GM19193 (cell line): ENCODE data around the gene MAPK8IP2.

Experiments
- POLR2A ChIP-seq: IDR thresholded peaks from 4 replicates; pipeline ENCODE4 v1.6.1; 2011; ENCODE audit not compliant: insufficient read depth, insufficient read length; ENCODE audit errors: extremely low read depth

MAPK8IP2 gene

DNA sequence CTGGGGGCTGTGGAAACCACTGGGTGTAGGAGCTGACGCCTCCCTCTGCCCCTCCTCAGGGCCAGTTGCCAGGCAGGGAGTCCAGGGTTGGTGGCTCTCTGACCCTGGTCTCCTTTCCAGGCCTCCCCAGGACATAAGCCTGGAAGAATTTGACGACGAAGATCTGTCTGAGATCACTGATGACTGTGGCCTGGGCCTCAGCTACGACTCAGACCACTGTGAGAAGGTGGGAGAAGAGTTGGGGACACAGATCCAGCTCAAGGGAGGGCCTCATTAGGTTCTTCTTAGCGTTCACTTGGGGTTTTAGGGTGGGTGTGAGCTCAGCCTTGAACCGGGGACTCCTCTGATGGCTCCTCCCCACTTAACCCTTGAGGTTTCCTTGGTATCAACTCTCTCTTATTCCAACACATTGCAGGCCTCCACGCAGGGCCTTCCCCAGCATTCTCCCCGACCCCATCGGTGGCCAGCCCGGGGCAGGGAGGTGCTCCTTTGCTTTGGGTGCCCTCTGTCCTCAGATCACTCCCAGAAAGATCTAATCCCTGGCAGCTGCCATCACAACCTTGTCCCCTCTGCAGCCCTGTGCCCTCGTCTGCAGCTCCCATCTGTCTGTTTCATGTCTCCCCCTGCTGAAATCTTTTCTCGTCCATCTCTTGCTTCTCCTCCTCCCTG lies 1.2 kb downstream of the MAPK8IP2 start:
- no peak for TF ChIP-seq POLR2A

DNA sequence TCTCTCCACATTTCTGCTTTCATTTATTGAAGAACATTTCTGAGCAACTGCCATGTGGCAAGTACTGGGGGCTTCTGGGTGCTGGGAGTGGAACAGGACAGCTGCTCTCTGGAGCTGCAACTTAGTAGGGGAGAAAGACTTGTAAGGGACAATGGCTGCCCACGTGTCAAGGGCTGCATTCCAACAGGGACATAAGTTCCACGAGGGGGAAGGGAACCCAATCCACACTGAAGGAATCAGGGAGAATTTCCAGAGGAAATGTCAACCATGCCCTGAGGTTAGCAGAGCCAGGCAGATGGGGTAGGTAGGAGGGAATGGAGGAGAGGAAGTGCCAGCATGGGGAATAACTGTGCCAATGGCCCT lies 1.7 kb downstream of the MAPK8IP2 start:
- TF ChIP-seq POLR2A: no peak

- TF ChIP-seq POLR2A: no peak
These were observed 3.1 kb downstream of the MAPK8IP2 start for GRCh38 chr22:50603511-50604255.

DNA sequence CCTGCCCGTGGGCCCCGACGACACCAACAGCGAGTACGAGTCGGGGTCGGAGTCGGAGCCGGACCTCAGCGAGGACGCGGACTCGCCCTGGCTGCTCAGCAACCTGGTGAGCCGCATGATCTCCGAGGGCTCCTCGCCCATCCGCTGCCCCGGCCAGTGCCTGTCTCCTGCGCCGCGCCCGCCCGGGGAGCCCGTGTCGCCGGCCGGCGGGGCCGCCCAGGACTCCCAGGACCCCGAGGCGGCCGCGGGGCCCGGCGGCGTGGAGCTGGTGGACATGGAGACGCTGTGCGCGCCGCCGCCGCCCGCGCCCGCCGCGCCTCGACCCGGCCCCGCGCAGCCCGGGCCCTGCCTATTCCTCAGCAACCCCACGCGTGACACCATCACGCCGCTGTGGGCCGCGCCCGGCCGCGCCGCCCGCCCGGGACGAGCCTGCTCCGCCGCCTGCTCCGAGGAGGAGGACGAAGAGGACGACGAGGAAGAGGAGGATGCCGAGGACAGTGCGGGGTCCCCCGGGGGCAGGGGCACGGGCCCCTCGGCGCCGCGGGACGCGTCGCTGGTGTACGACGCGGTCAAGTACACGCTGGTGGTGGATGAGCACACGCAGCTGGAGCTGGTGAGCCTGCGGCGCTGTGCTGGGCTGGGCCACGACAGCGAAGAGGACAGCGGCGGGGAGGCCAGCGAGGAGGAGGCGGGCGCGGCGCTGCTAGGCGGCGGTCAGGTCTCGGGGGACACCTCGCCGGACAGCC lies 3.8 kb downstream of the MAPK8IP2 start:
- no peak for TF ChIP-seq POLR2A

DNA sequence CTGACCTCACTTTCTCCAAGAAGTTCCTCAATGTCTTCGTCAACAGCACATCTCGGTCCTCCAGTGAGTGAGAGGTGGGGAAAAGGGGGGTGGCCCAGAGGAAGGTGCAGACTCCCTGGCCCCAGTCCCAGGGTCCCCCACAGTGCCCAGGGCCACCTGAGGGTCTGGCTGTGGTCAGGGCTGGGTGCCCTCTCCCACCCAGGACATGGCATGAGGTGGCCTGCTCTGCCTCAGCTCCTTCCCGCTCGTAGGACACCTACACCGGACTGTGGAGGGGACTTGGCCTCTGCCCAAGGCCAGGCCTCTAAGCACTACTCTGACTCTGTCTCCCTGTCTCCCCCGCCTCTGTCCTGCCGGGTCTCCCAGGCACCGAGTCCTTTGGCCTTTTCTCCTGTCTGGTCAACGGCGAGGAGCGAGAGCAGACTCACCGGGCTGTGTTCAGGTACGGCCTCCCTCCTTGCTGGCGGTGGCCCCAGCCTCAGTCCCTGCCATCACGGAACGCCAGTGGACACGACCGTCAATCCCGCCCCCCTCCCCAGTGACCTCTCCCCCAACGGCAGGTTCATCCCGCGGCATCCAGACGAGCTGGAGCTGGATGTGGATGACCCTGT lies 4.5 kb downstream of the MAPK8IP2 start:
- TF ChIP-seq POLR2A: no peak

- TF ChIP-seq POLR2A: no peak
These were observed 5.1 kb downstream of the MAPK8IP2 start for GRCh38 chr22:50605613-50606074.

GRCh38 chr22:50606165-50606945 lies 5.8 kb downstream of the MAPK8IP2 start:
- no peak for TF ChIP-seq POLR2A

GRCh38 chr22:50606946-50607658 lies 6.5 kb downstream of the MAPK8IP2 start:
- no peak for TF ChIP-seq POLR2A

DNA sequence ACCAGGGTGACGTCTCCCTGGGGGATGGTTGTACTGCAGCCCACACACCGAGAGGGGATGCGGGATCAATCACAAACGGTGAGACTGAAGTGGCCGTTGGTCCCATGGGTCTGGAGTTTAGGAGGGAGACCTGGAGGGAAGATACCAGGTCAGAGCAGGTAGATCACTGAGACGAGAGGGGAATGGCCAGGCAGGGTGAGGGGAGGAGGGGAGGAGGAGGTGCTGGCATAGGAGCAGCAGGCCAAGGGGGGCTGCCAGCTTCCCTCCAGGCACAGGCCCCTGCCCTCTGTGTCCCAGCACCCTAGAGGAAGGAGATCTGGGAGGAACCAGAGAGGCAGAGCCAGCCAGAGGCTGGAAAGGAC lies 7.0 kb downstream of the MAPK8IP2 start:
- no peak for TF ChIP-seq POLR2A

- no peak for TF ChIP-seq POLR2A
These were observed 8.4 kb downstream of the MAPK8IP2 start for GRCh38 chr22:50608996-50609395.

GRCh38 chr22:50609599-50609998 lies 9.0 kb downstream of the MAPK8IP2 start:
- no peak for TF ChIP-seq POLR2A

DNA sequence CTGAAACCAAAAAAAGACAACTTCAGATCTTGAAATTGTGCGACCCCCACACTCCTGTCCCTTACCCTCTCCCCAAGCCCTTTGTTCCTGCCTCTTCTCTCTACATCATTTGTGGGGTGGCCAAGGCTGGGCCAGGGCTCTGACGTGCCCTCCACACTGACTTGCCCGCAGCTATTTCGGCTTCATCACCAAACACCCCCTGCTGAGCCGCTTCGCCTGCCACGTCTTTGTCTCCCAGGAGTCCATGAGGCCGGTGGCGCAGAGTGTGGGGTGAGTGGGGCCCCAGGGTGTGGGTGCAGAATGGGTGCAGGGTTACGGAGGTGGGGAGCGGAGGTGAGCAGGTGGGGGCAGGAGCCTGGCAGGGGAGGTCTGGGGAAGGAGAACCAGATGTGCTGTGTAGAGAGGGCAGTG lies 9.5 kb downstream of the MAPK8IP2 start:
- no peak for TF ChIP-seq POLR2A

- TF ChIP-seq POLR2A: no peak
These were observed 10.0 kb downstream of the MAPK8IP2 start for GRCh38 chr22:50610581-50610980.
